NCI-H526 (cell line): Measurements from ENCODE around the gene SELENOF.
A peak's percentile ranks its signal among the peaks of the same experiment; 100 is the strongest.

Experiments used
- DNase-seq, 2 experiments: peaks; one replicate each; lab custom pipeline; 2025; lab: John Stamatoyannopoulos, UW

The SELENOF gene

DNA sequence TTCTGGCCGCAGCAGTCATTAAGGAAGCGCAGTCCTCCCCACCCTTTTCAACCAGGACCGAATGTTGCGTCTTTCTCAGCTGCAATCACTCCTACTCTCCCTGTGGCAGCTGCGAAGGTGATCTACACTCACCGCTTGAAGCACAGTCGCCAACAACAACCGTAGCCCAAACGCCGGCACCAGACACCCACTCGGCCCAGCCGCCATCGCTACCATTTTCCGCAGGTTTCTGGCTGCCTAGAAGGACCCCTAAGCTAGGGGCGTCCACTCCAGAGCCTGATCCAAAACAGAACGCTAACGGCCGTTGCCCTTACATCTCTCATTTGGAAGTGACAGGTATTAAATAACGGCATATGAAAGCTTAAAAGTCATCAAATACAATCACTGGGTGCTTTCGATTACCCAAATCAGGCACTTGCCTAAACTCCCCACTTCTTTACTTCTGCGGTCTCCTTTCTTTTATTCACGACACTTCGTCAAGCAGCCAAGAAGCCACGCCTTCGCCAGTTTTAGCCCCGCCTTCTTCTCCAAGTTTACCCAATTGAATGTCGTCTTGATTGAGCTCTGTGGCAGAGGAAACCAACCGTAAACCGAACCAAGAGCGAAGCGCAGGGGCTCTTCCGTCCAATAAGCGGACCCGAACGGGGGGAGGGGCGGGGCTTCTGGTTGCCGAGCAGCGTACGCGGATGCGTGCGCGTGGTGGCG is at the start of gene SELENOF:
TSS of gene SELENOF (minus strand) at position 231 of the 705 bp plus-strand sequence. CDS start at position 216, 15 bp downstream.
- peak; percentile 99 to 100 for DNase-seq

DNA sequence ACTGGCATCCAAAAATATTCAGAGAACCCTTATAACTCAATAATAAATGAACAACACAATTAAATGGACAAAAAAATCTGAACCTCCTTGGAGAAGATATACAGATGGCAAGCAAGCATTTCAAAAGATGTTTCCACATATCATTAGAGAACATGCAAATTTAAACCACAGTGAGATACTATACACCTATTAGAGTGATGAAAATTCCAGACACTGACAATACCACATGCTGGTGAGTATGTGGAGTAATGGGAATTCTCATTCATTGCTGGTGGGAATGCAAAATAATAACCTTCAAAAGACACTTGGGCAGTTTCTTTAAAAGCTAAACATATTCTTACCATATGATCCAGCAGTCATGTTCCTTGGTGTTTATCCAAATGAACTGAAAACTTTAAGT is 46.6 kb upstream of the SELENOF start:
- DNase-seq = peak in 1 of 2 experiments; percentile 8

DNA sequence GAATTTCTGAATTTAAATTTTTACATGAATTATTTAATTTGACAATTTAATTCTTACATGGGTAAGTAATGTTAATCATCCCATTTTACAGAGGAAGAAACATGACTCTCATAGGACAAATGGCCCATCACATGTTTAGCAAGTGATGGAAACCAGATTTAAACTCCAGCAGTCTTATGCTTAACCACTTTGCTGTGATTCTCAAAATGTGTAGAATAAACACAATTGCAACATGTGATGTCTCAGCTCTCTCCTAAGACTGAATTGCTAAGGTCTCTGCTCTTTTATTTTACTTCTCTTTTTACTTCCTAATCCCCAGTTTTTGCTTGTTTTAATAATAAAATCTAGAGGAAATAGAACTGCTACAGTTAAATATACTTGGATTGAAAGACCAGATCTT is 43.3 kb upstream of the SELENOF start:
- DNase-seq = no peak

DNA sequence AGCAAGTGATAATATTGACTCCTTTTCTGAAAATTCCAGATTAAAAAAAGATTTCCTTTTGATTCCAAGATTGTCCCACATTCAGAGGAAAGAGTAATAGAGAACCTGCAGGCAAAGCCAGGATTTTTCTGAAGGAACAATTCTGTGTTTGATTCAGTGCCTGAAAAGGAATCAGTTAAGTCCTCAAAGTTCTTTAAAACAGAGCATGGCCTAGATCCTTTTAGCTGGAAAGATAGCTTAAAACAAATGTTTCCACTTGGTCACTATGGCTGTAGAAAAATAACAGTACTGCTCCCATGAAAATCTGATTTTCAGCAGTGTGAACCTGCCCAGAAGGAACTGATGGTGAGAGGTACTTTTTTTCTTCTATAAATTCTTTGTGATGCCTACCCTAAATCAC is 42.3 kb upstream of the SELENOF start:
- DNase-seq = no peak

DNA sequence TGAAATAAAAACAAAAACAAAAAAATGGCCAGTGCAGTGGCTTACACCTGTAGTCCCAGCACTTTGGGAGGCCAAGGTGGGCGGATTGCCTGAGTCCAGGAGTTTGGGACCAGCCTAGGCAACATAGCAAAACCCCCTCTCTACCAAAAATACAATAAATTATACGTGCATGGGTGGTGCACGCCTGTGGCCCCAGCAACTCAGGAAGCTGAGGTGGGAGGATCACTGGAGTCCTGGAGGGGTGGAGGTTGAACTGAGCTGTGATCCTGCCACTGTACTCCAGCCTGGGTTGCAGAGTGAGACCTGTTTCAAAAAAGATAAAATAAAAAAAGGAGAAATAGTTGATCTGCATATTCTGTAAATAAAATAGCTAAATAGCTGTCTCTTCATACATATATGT is 41.8 kb upstream of the SELENOF start:
- no peak for DNase-seq

DNA sequence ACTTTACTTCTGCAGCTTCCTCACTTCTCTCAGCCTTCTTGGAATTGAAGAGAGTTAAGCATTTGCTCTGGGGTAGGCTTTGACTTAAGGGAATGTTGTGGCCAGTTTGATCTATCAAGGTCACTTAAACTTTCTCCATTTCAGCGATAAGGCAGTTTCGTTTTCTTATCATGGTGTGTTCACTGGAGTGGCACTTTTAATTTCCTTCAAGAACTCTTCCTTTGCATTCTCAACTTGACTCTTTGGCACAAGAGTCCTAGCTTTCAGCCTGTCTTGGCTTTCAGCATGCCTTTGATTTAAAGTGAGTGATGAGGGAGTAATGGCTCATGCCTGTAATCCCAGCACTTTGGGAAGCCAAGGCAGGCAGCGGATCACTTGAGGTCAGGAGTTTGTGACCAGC is 39.2 kb upstream of the SELENOF start:
- DNase-seq = no peak

DNA sequence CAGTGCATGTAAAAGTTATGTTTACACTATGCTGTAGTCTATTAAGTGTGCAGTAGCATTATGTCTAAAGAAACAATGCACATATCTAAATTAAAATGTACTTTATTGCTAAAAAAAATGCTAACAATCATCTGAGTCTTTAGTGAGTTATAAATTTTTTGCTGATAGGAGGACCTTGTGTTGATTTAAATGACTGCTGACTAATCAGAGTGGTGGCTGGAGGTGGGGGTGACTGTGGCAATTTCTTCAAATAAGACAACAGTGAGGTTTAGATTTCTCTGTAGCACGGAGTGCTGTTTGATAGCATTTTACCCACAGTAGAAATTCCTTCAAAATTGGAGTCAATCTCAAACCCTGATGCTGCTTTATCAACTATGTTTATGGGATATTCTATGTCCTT is 37.5 kb upstream of the SELENOF start:
- DNase-seq = no peak

DNA sequence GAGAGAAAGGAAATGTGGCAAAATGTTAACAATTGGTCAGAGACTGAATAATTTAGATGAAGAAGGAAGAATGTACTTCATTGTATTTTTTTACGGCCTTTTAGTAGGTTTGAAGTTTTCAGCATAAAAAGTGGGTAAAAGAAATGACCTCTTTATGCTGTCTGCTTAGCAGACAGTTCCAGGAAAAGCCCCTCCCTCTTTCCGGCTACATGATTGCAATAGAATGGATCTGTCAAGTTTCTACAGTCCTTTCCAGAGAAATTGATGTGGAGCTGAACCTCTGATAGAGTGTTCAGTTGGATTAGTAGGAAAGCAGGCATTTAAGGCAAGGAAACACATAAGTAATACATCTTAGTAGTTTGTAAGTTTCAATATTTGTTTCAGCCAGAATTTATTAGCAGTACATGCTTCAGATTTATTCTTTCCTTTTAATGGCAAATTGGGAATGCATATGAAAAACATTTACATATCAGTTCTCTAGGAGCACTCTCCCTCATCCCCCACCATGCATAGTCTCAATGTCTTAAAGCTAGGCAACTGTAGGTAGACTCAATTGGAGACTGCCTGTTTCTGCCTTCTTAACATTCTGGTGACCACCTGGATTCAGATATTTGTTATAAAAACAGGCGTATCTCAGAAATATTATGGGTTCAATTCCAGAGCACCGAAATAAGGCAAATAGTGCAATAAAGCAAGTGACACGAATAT is 36.9 kb upstream of the SELENOF start:
- DNase-seq = no peak

DNA sequence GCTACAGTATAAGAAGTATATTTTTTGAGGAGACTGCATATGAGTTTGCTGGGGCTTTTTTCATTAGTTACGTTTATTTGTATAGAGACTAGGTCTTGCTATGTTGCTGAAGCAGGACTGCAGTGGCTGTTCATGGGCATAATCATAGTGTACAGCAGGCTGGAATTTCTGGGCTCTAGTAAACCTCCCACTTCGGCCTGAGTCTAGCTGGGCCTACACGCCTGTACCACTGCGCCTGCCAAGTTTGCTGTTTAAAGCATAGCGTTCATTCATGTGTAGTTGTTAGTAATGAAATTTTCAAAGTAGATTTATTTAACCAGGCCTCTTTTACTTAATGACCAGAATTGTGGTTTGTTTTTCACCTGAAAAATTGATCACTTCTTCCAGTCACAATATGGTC is 34.3 kb upstream of the SELENOF start:
- DNase-seq = no peak

DNA sequence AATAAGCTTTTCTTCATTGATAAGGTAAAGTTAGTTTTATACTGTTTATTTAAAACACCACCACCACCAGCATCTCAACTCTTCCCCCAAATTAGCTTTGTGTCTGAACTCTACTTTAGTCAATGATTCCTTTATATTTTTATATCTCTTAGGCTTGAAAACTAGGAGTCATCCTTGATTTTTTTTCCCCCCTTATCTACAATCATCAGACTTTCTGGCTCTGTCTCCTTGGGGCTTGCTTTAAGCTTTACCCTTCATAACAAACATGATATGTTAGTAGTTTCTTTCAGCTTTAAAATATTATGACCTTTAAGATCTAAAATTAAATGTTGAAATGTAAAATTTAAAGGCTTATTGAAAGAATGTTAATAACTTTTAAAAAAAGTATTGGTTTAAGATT is 28.8 kb upstream of the SELENOF start:
- DNase-seq = no peak

DNA sequence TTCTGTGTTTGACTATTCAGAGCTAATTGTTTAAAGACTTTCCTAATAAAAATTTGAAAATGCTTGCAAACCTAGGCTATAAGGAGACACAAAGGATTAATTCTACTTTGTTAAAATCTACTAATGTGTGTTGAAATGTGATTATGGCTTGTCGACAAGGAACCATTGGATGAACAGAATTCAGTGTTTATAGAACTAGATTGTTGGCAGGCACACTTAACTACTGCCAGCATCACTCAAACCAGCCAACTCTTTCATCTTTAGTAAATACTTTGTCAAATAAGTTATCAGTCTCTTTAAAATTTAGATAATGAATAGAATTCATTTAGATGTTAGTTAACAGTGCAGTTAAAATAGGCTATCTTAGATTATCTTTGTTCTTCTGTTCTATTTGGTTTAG is 28.1 kb upstream of the SELENOF start:
- no peak for DNase-seq

DNA sequence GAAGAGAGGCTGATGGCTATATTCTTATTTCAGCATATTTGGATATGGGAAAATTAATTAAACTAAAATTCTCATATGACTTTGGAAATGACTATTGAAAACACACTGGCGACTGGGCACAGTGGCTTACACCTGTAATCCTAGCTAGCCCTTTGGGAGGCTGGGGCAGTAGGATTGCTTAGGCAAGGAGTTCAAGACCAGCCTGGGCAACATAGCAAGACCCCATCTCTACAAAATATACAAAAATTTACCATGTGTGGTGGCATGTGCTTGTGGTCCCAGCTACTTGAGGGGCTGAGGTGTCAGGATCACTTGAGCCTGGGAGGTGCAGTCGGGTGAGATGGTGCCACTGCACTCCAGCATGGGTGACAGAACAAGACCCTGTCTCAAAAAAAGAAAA is 26.7 kb upstream of the SELENOF start:
- DNase-seq = no peak

DNA sequence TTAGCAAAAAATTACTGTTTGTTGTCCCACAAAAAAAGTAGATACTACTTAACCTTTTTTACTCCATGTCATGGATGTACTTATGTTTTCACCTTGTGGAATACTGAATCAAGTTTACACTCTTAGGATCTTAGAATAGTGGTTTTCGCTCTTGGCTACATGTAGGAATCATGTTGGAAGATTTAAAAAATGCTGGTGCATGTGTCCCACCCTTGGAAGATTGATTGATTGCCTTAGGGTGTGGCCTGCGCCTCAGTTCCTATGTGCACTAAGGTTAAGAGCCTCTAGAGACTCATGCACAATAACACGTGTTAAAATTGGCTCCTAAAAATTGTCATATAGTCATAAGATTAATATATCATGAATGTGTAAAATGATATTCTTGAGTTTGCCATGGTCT is 25.5 kb upstream of the SELENOF start:
- no peak for DNase-seq

DNA sequence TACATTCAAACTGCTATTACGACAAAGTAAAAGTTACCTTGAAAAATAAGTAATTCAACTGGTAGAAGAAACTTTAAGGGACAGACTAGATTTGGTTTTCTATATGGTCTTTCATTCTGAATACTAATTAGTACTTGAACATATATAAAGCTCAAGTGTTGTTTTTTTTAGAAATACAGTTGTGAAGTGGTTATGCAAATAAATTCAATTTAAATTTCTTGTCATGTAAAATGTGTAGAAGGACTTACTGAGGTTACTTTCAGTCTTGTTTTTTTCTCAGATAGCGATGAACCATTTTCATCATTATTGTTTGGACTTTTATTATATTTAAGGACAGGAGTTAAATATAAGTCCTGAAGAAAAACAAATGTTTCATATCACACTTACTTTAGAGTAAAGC is 24.9 kb upstream of the SELENOF start:
- no peak for DNase-seq

DNA sequence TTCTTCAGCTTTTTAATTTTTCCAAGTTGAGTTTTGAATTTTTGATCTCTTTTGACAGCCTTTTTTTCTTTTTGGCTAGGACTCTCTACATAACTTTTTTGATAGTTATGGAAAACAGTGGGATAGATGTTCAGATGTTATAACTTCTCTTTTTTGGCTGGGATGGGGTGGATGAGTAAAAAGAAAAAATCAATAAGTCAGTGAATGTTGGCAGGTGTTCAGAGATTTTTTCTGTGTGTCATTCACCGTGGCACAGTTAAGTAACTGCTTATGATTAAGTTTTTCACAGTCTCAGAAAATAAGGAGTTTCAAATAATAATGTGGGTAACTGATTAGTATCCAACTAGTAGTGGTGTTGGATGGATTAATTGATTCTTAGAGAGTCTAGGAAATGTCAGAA is 24.5 kb upstream of the SELENOF start:
- DNase-seq = no peak

DNA sequence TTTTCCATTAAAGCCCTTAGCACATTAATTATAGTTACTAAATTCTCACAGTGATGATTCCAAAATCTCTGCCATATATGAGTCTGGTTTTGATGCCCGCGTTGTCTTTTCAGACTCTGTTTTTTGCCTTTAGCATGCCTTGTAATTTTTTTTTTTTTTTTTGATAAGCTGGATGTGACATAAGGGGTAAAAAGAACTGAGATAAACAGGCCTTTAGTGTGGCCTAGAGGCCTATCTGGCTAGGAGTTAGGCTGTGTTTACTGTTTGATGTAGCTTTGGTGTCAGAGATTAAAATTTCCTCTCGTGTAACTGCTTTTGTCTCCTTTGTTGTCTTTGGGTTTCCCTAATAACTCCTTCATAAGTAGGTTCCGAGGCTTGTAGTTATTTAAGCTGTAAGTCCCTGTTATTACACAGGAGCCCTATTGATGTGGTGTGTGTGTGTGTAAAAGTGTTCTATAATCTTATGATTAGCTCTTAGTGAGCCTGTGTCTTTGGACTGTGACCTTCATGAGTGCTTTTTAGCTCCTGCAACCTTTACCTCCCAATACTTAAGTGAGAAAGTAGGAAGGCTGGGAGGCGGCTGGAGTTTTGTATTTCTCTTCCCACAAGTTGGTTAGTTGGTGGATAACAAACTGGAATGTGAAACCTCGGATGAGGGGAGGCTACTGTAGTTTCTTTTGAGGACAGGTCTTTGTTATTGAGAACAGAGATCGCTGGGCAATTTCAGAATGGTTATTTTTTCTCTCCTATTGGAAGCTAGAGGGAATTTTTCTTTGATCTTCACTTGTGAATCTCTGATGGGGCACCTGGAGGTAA is 19.8 kb upstream of the SELENOF start:
- no peak for DNase-seq

DNA sequence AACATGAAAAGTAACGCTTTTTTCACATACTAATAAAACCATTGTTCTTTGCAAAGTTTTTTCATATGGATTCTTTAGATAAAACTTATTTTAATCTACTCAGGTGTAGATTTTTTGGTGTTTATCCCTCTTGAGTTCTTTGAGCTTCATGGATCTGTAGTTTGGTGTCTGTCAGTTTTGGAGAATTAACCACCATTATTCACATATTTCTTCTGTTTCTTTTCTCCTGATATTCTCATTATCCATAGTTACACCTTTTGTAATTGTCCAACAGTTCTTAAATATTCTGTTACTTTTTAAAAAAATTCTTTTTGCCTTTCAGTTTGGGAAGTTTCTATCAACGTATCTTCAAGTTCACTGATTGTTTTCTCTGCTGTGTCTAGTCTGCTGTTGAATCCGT is 19.1 kb upstream of the SELENOF start:
- DNase-seq = no peak

DNA sequence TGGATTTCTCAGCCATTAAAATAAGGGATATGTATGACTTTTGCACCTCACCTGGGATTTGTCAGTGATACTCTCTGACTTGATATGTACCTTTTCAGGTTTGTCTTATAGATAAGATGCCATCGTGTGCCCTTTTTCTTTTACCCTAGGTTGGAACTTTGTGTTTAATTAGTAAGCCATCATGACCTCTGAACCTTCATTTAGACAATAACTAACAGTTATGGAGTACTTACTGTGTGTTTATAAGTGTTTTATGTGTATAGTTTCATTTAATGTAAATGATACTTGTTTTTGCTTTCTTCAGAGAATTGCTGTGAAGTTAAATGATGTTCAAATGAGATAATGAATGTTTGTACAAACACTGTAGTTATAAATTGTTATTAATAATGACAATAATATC is 14.9 kb upstream of the SELENOF start:
- DNase-seq = no peak

DNA sequence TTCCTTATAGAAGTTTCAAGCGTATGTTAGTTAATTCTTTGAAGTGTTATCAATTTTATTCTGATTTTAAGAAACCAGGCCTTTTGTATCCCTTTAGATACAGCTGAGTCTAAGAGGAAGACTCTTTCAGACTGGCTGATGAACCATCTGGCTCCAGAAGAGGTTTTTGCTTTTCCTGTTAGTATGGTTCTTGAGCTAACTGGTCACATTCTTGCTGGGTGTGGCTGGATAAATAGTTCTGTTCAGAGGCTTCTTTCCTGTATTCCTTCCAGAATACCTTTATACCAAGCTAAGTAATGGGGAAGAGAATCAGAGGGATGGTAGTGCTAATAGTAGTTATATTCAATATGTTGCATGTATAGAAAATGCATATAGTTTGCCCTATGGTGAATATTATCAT is 13.0 kb upstream of the SELENOF start:
- no peak for DNase-seq

DNA sequence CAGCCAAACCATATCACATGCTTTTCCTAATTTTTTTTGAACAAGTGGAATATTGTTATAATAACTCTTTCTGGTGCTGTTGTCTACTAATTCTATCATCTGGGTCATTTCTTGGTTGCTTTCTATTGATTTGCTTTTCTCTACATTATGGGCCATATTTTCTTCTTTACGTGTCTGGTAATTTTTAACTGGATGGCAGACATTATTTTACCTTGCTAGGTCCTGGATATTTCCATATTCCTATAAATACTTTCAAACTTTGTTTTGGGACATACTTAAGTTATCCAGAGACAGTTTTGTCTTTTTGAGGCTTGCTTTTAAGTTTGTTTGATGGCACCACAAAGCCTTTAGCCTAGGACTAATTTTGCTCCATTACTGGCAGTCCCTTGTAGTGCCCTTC is 11.8 kb upstream of the SELENOF start:
- DNase-seq = no peak

DNA sequence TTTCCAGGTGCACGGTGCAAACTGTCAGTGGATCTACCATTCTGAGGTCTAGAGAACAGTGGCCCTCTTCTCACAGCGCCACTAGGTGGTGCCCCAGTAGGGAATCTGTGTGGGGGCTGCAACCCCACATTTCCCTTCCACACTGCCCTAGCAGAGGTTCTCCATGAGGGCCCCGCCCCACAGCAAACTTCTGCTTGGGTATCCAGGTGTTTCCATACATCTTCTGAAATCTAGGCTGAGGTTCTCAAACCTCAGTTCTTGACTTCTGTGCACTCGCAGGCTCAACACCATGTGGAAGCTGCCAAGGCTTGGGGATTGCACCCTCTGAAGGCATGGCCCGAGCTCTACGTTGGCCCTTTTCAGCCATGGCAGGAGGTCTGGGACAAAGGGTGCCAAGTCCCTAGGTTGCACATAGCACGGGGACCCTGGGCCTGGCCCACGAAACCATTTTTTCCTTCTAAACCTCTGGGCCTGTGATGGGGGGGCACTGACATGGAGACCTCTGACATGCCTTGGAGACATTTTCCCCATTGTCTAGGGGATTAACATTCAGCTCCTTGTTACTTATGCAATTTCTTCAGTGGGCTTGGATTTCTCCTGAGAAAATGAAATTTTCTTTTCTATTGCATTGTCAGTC is 10.5 kb upstream of the SELENOF start:
- DNase-seq = no peak

DNA sequence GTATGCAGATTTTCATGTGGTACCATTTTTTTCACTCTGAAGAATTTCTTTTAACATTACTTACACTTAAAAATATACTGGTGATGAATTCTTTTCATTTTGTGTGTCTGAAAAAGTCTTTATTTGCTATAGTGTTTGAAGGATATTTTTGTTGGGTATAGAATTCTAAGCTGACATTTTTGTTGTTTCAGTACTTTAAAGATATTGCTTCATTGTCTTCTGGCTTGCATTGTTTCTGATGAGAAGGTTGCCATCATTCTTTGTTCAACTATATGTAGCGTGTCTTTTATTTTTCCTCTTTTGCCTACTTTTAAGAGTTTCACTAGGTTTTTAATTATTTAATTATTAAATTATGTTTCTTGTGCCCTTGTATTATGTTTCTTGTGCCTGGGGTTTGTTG is 8.5 kb upstream of the SELENOF start:
- no peak for DNase-seq

DNA sequence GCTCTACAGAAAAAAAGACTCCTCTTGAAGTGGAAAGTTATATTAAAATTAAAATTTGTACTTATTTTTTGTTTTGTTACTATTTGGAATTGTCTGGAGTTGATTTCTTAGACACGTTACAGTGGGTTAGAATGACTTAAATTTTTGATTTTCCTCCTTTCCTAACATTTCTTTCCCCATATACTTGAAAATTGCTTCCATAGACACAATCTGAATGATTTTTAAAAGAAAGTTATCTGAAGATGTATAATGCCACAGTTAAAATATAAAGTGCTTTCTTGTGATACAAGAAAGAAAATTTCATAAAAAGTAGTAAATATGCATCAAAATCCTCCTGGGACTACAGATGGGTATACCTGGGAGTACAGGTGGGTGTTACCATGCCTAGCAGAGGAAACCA is 2.8 kb upstream of the SELENOF start:
- no peak for DNase-seq
